ENCODE results near the gene TAS2R7.

- TF ChIP-seq POLR2A (IDR thresholded peaks at IDR 0.05; ENCODE audit: low read depth, low read length) (no peak), POLR2AphosphoS5 (IDR thresholded peaks at IDR 0.05; ENCODE audit: low read depth, low read length) (no peak), TAF1 (IDR thresholded peaks at IDR 0.05; ENCODE audit: borderline replicate concordance, low read depth, low read length) (no peak)
Measured at GRCh38 chr12:10771132-10771733, 31.2 kb downstream of the TAS2R7 start.
